ENCODE measurements around the gene TRAPPC11.

GRCh38 chr4:183610613-183611012, 48.5 kb upstream of the TRAPPC11 start:
- no peak for TF ChIP-seq CTCF (IDR thresholded peaks at IDR 0.05; ENCODE audit: insufficient read depth, low read depth, low read length)
- no peak for TF ChIP-seq EZH2 (IDR thresholded peaks at IDR 0.05; ENCODE audit: insufficient read depth, low read length)
